HepG2 (cell line): ENCODE data around the gene ARHGEF26. TPM values are rescaled to one million over a fixed set of nuclear protein-coding genes. Genes with fewer than 3 reads are reported as not detected.

Experiments
- EED ChIP-seq: sonication (generic); formaldehyde crosslinking; IDR thresholded peaks from 2 replicates; pipeline ENCODE4 v1.5.0; 2020; ENCODE audit warnings: mild to moderate bottlenecking, missing genetic modification reagents
- HMG20A ChIP-seq: IDR thresholded peaks from 2 replicates; pipeline ENCODE4 v1.6.1; 2016; ENCODE audit warnings: borderline replicate concordance
- IRF1 ChIP-seq: sonication (generic); formaldehyde crosslinking; IDR thresholded peaks from 2 replicates; pipeline ENCODE4 v1.4.0; 2020; ENCODE audit warnings: low read depth, mild to moderate bottlenecking, missing genetic modification reagents
- KLF15 ChIP-seq: sonication (generic); formaldehyde crosslinking; IDR thresholded peaks from 2 replicates; pipeline ENCODE4 v1.8.1; 2023; ENCODE audit warnings: borderline replicate concordance, mild to moderate bottlenecking, inconsistent platforms, missing genetic modification reagents, mixed read lengths
- MTF2 ChIP-seq: sonication (generic); formaldehyde crosslinking; IDR thresholded peaks from 2 replicates; pipeline ENCODE4 v1.5.0; 2020; ENCODE audit warnings: missing genetic modification reagents, borderline replicate concordance
- NKX3-1 ChIP-seq: sonication (generic); formaldehyde crosslinking; IDR thresholded peaks from 2 replicates; pipeline ENCODE4 v1.5.0; 2020; ENCODE audit warnings: missing genetic modification reagents
- ZBTB4 ChIP-seq: sonication (generic); formaldehyde crosslinking; IDR thresholded peaks from 2 replicates; pipeline ENCODE4 v1.4.0; 2020; ENCODE audit warnings: missing genetic modification reagents, mild to moderate bottlenecking, borderline replicate concordance
- ZFP37 ChIP-seq: sonication (generic); formaldehyde crosslinking; IDR thresholded peaks from 2 replicates; pipeline ENCODE4 v1.4.0; 2020; ENCODE audit warnings: missing genetic modification reagents, borderline replicate concordance
- ZFY ChIP-seq: sonication (generic); formaldehyde crosslinking; IDR thresholded peaks from 2 replicates; pipeline ENCODE4 v1.4.0; 2020; ENCODE audit warnings: missing genetic modification reagents
- ZMAT3 ChIP-seq: sonication (generic); formaldehyde crosslinking; conservative IDR thresholded peaks from 2 replicates; pipeline ENCODE4 v1.7.0; 2021; ENCODE audit warnings: missing genetic modification reagents
- ZNF224 ChIP-seq: sonication (generic); formaldehyde crosslinking; IDR thresholded peaks from 2 replicates; pipeline ENCODE4 v1.5.0; 2020; ENCODE audit warnings: mild to moderate bottlenecking, missing genetic modification reagents
- ZNF430 ChIP-seq: sonication (generic); formaldehyde crosslinking; IDR thresholded peaks from 2 replicates; pipeline ENCODE4 v1.9.0; 2021; ENCODE audit warnings: mild to moderate bottlenecking, missing genetic modification reagents
- ZNF577 ChIP-seq: sonication (generic); formaldehyde crosslinking; IDR thresholded peaks from 2 replicates; pipeline ENCODE4 v1.4.0; 2020; ENCODE audit warnings: mild to moderate bottlenecking, low read depth, missing genetic modification reagents, borderline replicate concordance
- ZNF747 ChIP-seq: sonication (generic); formaldehyde crosslinking; IDR thresholded peaks from 2 replicates; pipeline ENCODE4 v1.8.1; 2023; ENCODE audit warnings: missing genetic modification reagents, mild to moderate bottlenecking, borderline replicate concordance
- polyA plus RNA-seq, 8 experiments: library from polyadenylated mRNA; depleted of rRNA in 3 of 8; stranded (reverse) in 7 of 8; unstranded in 1 of 8; fragments of >200 nt; fragmentation: Illumina TruSeq in 4 of 8; extraction: Trizol in 4 of 8; gene quantifications; 2 replicates each; pipeline versions ENCODE4 v1.2.1 to v1.2.3, GENCODE V29; 2011 to 2016; ENCODE audit warnings: low read depth in 4 of 8, missing spikeins in 1 of 8, mixed read lengths in 1 of 8; ENCODE audit not compliant: insufficient read depth in 1 of 8
- total RNA-seq, 5 experiments: library from RNA; depleted of rRNA; stranded (reverse); fragments of >200 nt; fragmentation: Illumina TruSeq; extraction: Trizol; gene quantifications; 2 replicates each; pipeline ENCODE4 v1.2.3, GENCODE V29; 2016; ENCODE audit warnings: low read depth in 1 of 5
- TF ChIP-seq, protein P1 (sequence below): sonication (generic); formaldehyde crosslinking; IDR thresholded peaks from 2 replicates; pipeline ENCODE4 v1.4.0; 2020; ENCODE audit warnings: mild to moderate bottlenecking, missing genetic modification reagents, borderline replicate concordance
- TF ChIP-seq, protein P2 (sequence below): sonication (generic); formaldehyde crosslinking; IDR thresholded peaks from 2 replicates; pipeline ENCODE4 v1.5.0; 2020; ENCODE audit warnings: mild to moderate bottlenecking, missing genetic modification reagents

ARHGEF26 gene
- total and polyA plus RNA-seq, 2 of the 13 experiments (the other 11 are each of a cell fraction or from before 2014, with no cell fraction given): 0.74 to 6.1 TPM

DNA sequence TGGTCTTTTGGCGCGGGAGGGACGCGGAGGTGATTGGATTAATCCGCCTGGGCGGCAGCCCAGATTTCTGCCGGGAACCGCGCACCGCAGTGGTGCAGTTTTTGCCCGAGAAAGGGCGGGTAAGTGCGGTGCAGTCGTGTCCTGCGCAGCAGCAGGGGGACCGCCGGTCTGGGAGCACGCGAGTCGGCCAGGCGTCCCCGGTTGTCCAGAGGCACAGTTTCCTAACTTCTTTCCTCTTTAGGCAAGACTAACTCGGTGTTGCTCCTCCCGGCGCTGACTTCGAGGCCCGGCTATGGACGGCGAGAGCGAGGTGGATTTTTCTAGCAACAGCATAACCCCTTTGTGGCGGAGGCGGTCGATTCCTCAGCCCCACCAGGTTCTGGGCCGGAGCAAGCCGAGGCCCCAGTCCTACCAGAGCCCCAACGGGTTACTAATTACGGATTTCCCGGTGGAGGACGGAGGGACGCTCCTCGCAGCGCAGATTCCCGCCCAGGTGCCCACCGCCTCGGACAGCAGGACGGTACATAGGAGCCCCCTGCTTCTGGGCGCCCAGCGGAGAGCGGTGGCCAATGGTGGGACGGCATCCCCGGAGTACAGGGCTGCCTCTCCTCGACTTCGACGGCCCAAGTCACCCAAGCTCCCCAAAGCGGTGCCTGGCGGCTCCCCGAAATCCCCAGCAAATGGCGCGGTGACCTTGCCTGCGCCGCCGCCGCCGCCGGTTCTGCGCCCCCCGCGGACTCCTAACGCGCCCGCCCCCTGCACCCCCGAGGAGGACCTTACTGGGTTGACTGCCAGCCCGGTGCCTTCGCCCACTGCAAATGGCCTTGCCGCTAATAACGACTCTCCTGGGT lies 736 bp downstream of the ARHGEF26 start (continued):
- TF ChIP-seq NKX3-1 (CRISPR knock-in tag) (no peak), HMG20A (CRISPR knock-in tag) (no peak), ZMAT3 (CRISPR knock-in tag) (peak; percentile 81; the same call in 1 of the 2 replicates), ZNF577 (0 out of 2 replicates have a peak, but pooled peaks have one; percentile 16), ZNF224 (no peak), KLF15 (CRISPR knock-in tag) (no peak), EED (CRISPR knock-in tag) (peak; percentile 79; the same call in 1 of the 2 replicates), ZNF747 (CRISPR knock-in tag) (peak; percentile 69; the same call in 1 of the 2 replicates), ZBTB4 (CRISPR knock-in tag) (0 out of 2 replicates have a peak, but pooled peaks have one; percentile 40), IRF1 (CRISPR knock-in tag) (no peak), ZFP37 (no peak), MTF2 (CRISPR knock-in tag) (peak; percentile 70; the same call in 1 of the 2 replicates), ZNF430 (CRISPR knock-in tag) (peak; percentile 51; the same call in 1 of the 2 replicates), ZFY (0 out of 2 replicates have a peak, but pooled peaks have one; percentile 18)
- TF ChIP-seq, protein P1, sequence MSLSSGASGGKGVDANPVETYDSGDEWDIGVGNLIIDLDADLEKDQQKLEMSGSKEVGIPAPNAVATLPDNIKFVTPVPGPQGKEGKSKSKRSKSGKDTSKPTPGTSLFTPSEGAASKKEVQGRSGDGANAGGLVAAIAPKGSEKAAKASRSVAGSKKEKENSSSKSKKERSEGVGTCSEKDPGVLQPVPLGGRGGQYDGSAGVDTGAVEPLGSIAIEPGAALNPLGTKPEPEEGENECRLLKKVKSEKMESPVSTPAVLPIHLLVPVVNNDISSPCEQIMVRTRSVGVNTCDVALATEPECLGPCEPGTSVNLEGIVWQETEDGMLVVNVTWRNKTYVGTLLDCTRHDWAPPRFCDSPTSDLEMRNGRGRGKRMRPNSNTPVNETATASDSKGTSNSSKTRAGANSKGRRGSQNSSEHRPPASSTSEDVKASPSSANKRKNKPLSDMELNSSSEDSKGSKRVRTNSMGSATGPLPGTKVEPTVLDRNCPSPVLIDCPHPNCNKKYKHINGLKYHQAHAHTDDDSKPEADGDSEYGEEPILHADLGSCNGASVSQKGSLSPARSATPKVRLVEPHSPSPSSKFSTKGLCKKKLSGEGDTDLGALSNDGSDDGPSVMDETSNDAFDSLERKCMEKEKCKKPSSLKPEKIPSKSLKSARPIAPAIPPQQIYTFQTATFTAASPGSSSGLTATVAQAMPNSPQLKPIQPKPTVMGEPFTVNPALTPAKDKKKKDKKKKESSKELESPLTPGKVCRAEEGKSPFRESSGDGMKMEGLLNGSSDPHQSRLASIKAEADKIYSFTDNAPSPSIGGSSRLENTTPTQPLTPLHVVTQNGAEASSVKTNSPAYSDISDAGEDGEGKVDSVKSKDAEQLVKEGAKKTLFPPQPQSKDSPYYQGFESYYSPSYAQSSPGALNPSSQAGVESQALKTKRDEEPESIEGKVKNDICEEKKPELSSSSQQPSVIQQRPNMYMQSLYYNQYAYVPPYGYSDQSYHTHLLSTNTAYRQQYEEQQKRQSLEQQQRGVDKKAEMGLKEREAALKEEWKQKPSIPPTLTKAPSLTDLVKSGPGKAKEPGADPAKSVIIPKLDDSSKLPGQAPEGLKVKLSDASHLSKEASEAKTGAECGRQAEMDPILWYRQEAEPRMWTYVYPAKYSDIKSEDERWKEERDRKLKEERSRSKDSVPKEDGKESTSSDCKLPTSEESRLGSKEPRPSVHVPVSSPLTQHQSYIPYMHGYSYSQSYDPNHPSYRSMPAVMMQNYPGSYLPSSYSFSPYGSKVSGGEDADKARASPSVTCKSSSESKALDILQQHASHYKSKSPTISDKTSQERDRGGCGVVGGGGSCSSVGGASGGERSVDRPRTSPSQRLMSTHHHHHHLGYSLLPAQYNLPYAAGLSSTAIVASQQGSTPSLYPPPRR (CRISPR knock-in tag): no peak
- TF ChIP-seq, protein P2, sequence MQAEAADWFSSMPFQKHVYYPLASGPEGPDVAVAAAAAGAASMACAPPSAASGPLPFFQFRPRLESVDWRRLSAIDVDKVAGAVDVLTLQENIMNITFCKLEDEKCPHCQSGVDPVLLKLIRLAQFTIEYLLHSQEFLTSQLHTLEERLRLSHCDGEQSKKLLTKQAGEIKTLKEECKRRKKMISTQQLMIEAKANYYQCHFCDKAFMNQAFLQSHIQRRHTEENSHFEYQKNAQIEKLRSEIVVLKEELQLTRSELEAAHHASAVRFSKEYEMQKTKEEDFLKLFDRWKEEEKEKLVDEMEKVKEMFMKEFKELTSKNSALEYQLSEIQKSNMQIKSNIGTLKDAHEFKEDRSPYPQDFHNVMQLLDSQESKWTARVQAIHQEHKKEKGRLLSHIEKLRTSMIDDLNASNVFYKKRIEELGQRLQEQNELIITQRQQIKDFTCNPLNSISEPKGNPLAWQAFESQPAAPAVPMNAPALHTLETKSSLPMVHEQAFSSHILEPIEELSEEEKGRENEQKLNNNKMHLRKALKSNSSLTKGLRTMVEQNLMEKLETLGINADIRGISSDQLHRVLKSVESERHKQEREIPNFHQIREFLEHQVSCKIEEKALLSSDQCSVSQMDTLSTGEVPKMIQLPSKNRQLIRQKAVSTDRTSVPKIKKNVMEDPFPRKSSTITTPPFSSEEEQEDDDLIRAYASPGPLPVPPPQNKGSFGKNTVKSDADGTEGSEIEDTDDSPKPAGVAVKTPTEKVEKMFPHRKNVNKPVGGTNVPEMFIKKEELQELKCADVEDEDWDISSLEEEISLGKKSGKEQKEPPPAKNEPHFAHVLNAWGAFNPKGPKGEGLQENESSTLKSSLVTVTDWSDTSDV (CRISPR knock-in tag): 0 out of 2 replicates have a peak, but pooled peaks have one; percentile 40
